BLaER1 (cell line): ENCODE data around the gene TRIM52.

Source experiments
- H3K27ac ChIP-seq: shearing (Covaris generic); formaldehyde crosslinking; 2 replicates; pipeline ENCODE4 v1.8.1; 2022
- H3K27me3 ChIP-seq: shearing (Covaris generic); formaldehyde crosslinking; 2 replicates; pipeline ENCODE4 v1.8.1; 2022
- H3K36me3 ChIP-seq: shearing (Covaris generic); formaldehyde crosslinking; 2 replicates; pipeline ENCODE4 v1.8.1; 2022
- H3K4me1 ChIP-seq: shearing (Covaris generic); formaldehyde crosslinking; 2 replicates; pipeline ENCODE4 v1.8.1; 2022
- H3K4me2 ChIP-seq: shearing (Covaris generic); formaldehyde crosslinking; 2 replicates; pipeline ENCODE4 v1.8.1; 2022
- H3K4me3 ChIP-seq: shearing (Covaris generic); formaldehyde crosslinking; 2 replicates; pipeline ENCODE4 v1.8.1; 2022
- H3K9ac ChIP-seq: shearing (Covaris generic); formaldehyde crosslinking; 2 replicates; pipeline ENCODE4 v1.8.1; 2022
- H3K9me3 ChIP-seq: shearing (Covaris generic); formaldehyde crosslinking; 2 replicates; pipeline ENCODE4 v1.8.1; 2022
- H4K20me1 ChIP-seq: shearing (Covaris generic); formaldehyde crosslinking; 2 replicates; pipeline ENCODE4 v1.8.1; 2022
- Cebpa-rat ChIP-seq: shearing (Covaris generic); IDR thresholded peaks from 2 replicates; pipeline ENCODE4 v1.8.1; 2022

TRIM52 gene

GRCh38 chr5:181223058-181223728 lies 37.8 kb downstream of the TRIM52 start, which contains the start of gene TRIM41:
Gene TRIM41, plus strand, starts transcription at chr5:181223281. Its CDS starts 719 bp downstream, at chr5:181224000.
- no peaks in the 10 kb centered on the region for H3K9me3 ChIP-seq
- H3K9ac ChIP-seq, result peak within 1 kb of the TSS; percentile 94
- peak within 1 kb of the TSS; percentile 98 for H3K27ac ChIP-seq
- H3K4me2 ChIP-seq, result peak within 1 kb of the TSS; percentile 83
- peak within 1 kb of the TSS; percentile 79 for H3K4me3 ChIP-seq
- no peaks in the 10 kb centered on the region for H4K20me1 ChIP-seq
- H3K36me3 ChIP-seq, result peaks cover 16% of the 10 kb centered on the region
- peaks cover 47% of the 10 kb centered on the region for H3K4me1 ChIP-seq
- TF ChIP-seq Cebpa-rat, result no peak
- no peaks in the 10 kb centered on the region; the same call in 1 of the 2 replicates for H3K27me3 ChIP-seq

- Histone ChIP-seq H3K36me3 (peaks cover 12% of the 10 kb centered on the region), H3K27ac (peak overlapping the region; percentile 98), H3K27me3 (peaks cover 4% of the 10 kb centered on the region; the same call in 1 of the 2 replicates), H3K9ac (peak overlapping the region; percentile 94), H3K9me3 (no peaks in the 10 kb centered on the region), H3K4me2 (peak overlapping the region; percentile 83), H3K4me1 (peaks cover 51% of the 10 kb centered on the region), H3K4me3 (peak overlapping the region; percentile 79), H4K20me1 (no peaks in the 10 kb centered on the region)
- no peak for TF ChIP-seq Cebpa-rat
Measured at GRCh38 chr5:181222630-181223057, 38.3 kb downstream of the TRIM52 start.

- no peak for TF ChIP-seq Cebpa-rat
- H3K27me3 ChIP-seq, result peaks cover 11% of the 10 kb centered on the region; the same call in 1 of the 2 replicates
- H3K4me3 ChIP-seq, result peak overlapping the region; percentile 79
- peaks cover 6% of the 10 kb centered on the region for H3K36me3 ChIP-seq
- H3K9me3 ChIP-seq, result no peaks in the 10 kb centered on the region
- peak overlapping the region; percentile 98 for H3K27ac ChIP-seq
- H4K20me1 ChIP-seq, result no peaks in the 10 kb centered on the region
- H3K4me1 ChIP-seq, result peaks cover 57% of the 10 kb centered on the region
- peak overlapping the region; percentile 83 for H3K4me2 ChIP-seq
- H3K9ac ChIP-seq, result peak overlapping the region; percentile 94
Measured at GRCh38 chr5:181221792-181222629, 38.9 kb downstream of the TRIM52 start.

GRCh38 chr5:181221105-181221791 lies 39.7 kb downstream of the TRIM52 start:
- Histone ChIP-seq H3K27me3 (peaks cover 18% of the 10 kb centered on the region), H3K9ac (no peak overlapping the region), H3K4me1 (peaks cover 57% of the 10 kb centered on the region), H3K4me3 (peak overlapping the region; percentile 79; the same call in 1 of the 2 replicates), H3K4me2 (peak overlapping the region; percentile 83), H3K27ac (peak overlapping the region; percentile 98; the same call in 1 of the 2 replicates), H4K20me1 (no peaks in the 10 kb centered on the region), H3K36me3 (no peaks in the 10 kb centered on the region; the same call in 1 of the 2 replicates), H3K9me3 (no peaks in the 10 kb centered on the region)
- TF ChIP-seq Cebpa-rat, result no peak

GRCh38 chr5:181220178-181220515 lies 40.8 kb downstream of the TRIM52 start:
- Histone ChIP-seq H3K27ac (no peak overlapping the region), H3K4me2 (no peak overlapping the region), H4K20me1 (no peaks in the 10 kb centered on the region), H3K27me3 (peaks cover 23% of the 10 kb centered on the region), H3K9me3 (no peaks in the 10 kb centered on the region), H3K9ac (no peak overlapping the region), H3K36me3 (no peaks in the 10 kb centered on the region), H3K4me3 (no peak overlapping the region), H3K4me1 (peaks cover 51% of the 10 kb centered on the region)
- no peak for TF ChIP-seq Cebpa-rat

GRCh38 chr5:181219262-181220177 lies 41.4 kb downstream of the TRIM52 start:
- H3K4me3 ChIP-seq, result no peak overlapping the region
- no peaks in the 10 kb centered on the region for H4K20me1 ChIP-seq
- H3K36me3 ChIP-seq, result no peaks in the 10 kb centered on the region
- peaks cover 23% of the 10 kb centered on the region for H3K27me3 ChIP-seq
- H3K4me2 ChIP-seq, result no peak overlapping the region
- no peak overlapping the region for H3K27ac ChIP-seq
- no peak for TF ChIP-seq Cebpa-rat
- no peaks in the 10 kb centered on the region for H3K9me3 ChIP-seq
- H3K4me1 ChIP-seq, result peaks cover 45% of the 10 kb centered on the region
- no peak overlapping the region for H3K9ac ChIP-seq

- peak overlapping the region; percentile 71 for H3K4me3 ChIP-seq
- H3K27me3 ChIP-seq, result peaks cover 23% of the 10 kb centered on the region
- no peaks in the 10 kb centered on the region for H4K20me1 ChIP-seq
- no peak for TF ChIP-seq Cebpa-rat
- H3K36me3 ChIP-seq, result no peaks in the 10 kb centered on the region
- no peak overlapping the region for H3K27ac ChIP-seq
- H3K9ac ChIP-seq, result no peak overlapping the region
- no peaks in the 10 kb centered on the region for H3K9me3 ChIP-seq
- peaks cover 41% of the 10 kb centered on the region for H3K4me1 ChIP-seq
- H3K4me2 ChIP-seq, result peak overlapping the region; percentile 94
Measured at GRCh38 chr5:181218795-181219124, 42.2 kb downstream of the TRIM52 start.

GRCh38 chr5:181217803-181218062 lies 43.2 kb downstream of the TRIM52 start:
- Histone ChIP-seq H3K4me2 (peak overlapping the region; percentile 94), H3K36me3 (no peaks in the 10 kb centered on the region), H3K9me3 (no peaks in the 10 kb centered on the region), H3K4me3 (peak overlapping the region; percentile 71), H3K4me1 (peaks cover 41% of the 10 kb centered on the region), H4K20me1 (no peaks in the 10 kb centered on the region), H3K27ac (no peak overlapping the region), H3K27me3 (peaks cover 23% of the 10 kb centered on the region), H3K9ac (peak overlapping the region; percentile 72)
- no peak for TF ChIP-seq Cebpa-rat
